ENCODE data around the gene LYZL1.

LYZL1 gene

GRCh38 chr10:29263506-29263905, 25.4 kb upstream of the LYZL1 start:
- H3K4me3 ChIP-seq (ENCODE audit: low read depth, low read length): no peak overlapping the region

GRCh38 chr10:29265210-29265768, 23.6 kb upstream of the LYZL1 start:
- H3K27ac ChIP-seq (ENCODE audit: low read depth, low read length): no peak overlapping the region
- H3K4me3 ChIP-seq (ENCODE audit: low read depth, low read length): no peak overlapping the region
- peaks cover 8% of the 10 kb centered on the region for H3K9me3 ChIP-seq (ENCODE audit: control insufficient read depth, insufficient read depth, low read depth, low read length)
- no peaks in the 10 kb centered on the region for H3K36me3 ChIP-seq (ENCODE audit: control insufficient read depth, insufficient read depth, low read length)
- peaks cover 7% of the 10 kb centered on the region for H3K4me1 ChIP-seq (ENCODE audit: control insufficient read depth, insufficient read depth, low read length)
- no peaks in the 10 kb centered on the region for H3K27me3 ChIP-seq (ENCODE audit: control insufficient read depth, insufficient read depth, low read length)
- H3K9ac ChIP-seq (ENCODE audit: low read length): no peak overlapping the region

More at GRCh38 chr10:29263506-29263905, 25.4 kb upstream of the LYZL1 start:
- Histone ChIP-seq H3K9ac (ENCODE audit: low read length) (no peak overlapping the region), H3K9me3 (ENCODE audit: control insufficient read depth, insufficient read depth, low read depth, low read length) (no peaks in the 10 kb centered on the region), H3K36me3 (ENCODE audit: control insufficient read depth, insufficient read depth, low read length) (no peaks in the 10 kb centered on the region), H3K4me1 (ENCODE audit: control insufficient read depth, insufficient read depth, low read length) (peaks cover 7% of the 10 kb centered on the region), H3K27ac (ENCODE audit: low read depth, low read length) (no peak overlapping the region), H3K27me3 (ENCODE audit: control insufficient read depth, insufficient read depth, low read length) (no peaks in the 10 kb centered on the region)

GRCh38 chr10:29266641-29267040, 22.2 kb upstream of the LYZL1 start:
- Histone ChIP-seq H3K27ac (ENCODE audit: low read depth, low read length) (no peak overlapping the region), H3K9ac (ENCODE audit: low read length) (no peak overlapping the region), H3K9me3 (ENCODE audit: control insufficient read depth, insufficient read depth, low read depth, low read length) (peaks cover 21% of the 10 kb centered on the region), H3K36me3 (ENCODE audit: control insufficient read depth, insufficient read depth, low read length) (no peaks in the 10 kb centered on the region), H3K4me3 (ENCODE audit: low read depth, low read length) (no peak overlapping the region), H3K27me3 (ENCODE audit: control insufficient read depth, insufficient read depth, low read length) (no peaks in the 10 kb centered on the region), H3K4me1 (ENCODE audit: control insufficient read depth, insufficient read depth, low read length) (peaks cover 7% of the 10 kb centered on the region)

GRCh38 chr10:29268011-29268410, 20.9 kb upstream of the LYZL1 start:
- Histone ChIP-seq H3K27me3 (ENCODE audit: control insufficient read depth, insufficient read depth, low read length) (no peaks in the 10 kb centered on the region), H3K36me3 (ENCODE audit: control insufficient read depth, insufficient read depth, low read length) (no peaks in the 10 kb centered on the region), H3K9me3 (ENCODE audit: control insufficient read depth, insufficient read depth, low read depth, low read length) (peaks cover 25% of the 10 kb centered on the region), H3K4me1 (ENCODE audit: control insufficient read depth, insufficient read depth, low read length) (peaks cover 7% of the 10 kb centered on the region), H3K9ac (ENCODE audit: low read length) (no peak overlapping the region), H3K27ac (ENCODE audit: low read depth, low read length) (no peak overlapping the region), H3K4me3 (ENCODE audit: low read depth, low read length) (no peak overlapping the region)

GRCh38 chr10:29269486-29269885, 19.4 kb upstream of the LYZL1 start:
- Histone ChIP-seq H3K36me3 (ENCODE audit: control insufficient read depth, insufficient read depth, low read length) (no peaks in the 10 kb centered on the region), H3K4me1 (ENCODE audit: control insufficient read depth, insufficient read depth, low read length) (peaks cover 11% of the 10 kb centered on the region), H3K9ac (ENCODE audit: low read length) (no peak overlapping the region), H3K27me3 (ENCODE audit: control insufficient read depth, insufficient read depth, low read length) (no peaks in the 10 kb centered on the region), H3K4me3 (ENCODE audit: low read depth, low read length) (no peak overlapping the region), H3K9me3 (ENCODE audit: control insufficient read depth, insufficient read depth, low read depth, low read length) (peaks cover 25% of the 10 kb centered on the region), H3K27ac (ENCODE audit: low read depth, low read length) (no peak overlapping the region)

- Histone ChIP-seq H3K9ac (ENCODE audit: low read length) (no peak overlapping the region), H3K27ac (ENCODE audit: low read depth, low read length) (no peak overlapping the region), H3K27me3 (ENCODE audit: control insufficient read depth, insufficient read depth, low read length) (no peaks in the 10 kb centered on the region), H3K4me3 (ENCODE audit: low read depth, low read length) (no peak overlapping the region), H3K9me3 (ENCODE audit: control insufficient read depth, insufficient read depth, low read depth, low read length) (peaks cover 25% of the 10 kb centered on the region), H3K36me3 (ENCODE audit: control insufficient read depth, insufficient read depth, low read length) (no peaks in the 10 kb centered on the region), H3K4me1 (ENCODE audit: control insufficient read depth, insufficient read depth, low read length) (peaks cover 11% of the 10 kb centered on the region)
These were observed 18.0 kb upstream of the LYZL1 start for GRCh38 chr10:29270883-29271282.

GRCh38 chr10:29271877-29272276, 17.0 kb upstream of the LYZL1 start:
- peaks cover 25% of the 10 kb centered on the region for H3K9me3 ChIP-seq (ENCODE audit: control insufficient read depth, insufficient read depth, low read depth, low read length)
- no peak overlapping the region for H3K27ac ChIP-seq (ENCODE audit: low read depth, low read length)
- no peaks in the 10 kb centered on the region for H3K27me3 ChIP-seq (ENCODE audit: control insufficient read depth, insufficient read depth, low read length)
- H3K36me3 ChIP-seq (ENCODE audit: control insufficient read depth, insufficient read depth, low read length): no peaks in the 10 kb centered on the region
- peaks cover 4% of the 10 kb centered on the region; the same call in 1 of the 2 replicates for H3K4me1 ChIP-seq (ENCODE audit: control insufficient read depth, insufficient read depth, low read length)
- no peak overlapping the region for H3K9ac ChIP-seq (ENCODE audit: low read length)
- no peak overlapping the region for H3K4me3 ChIP-seq (ENCODE audit: low read depth, low read length)

GRCh38 chr10:29273478-29273877, 15.4 kb upstream of the LYZL1 start:
- H3K27me3 ChIP-seq (ENCODE audit: control insufficient read depth, insufficient read depth, low read length): no peaks in the 10 kb centered on the region
- no peak overlapping the region; the same call in 1 of the 2 replicates for H3K27ac ChIP-seq (ENCODE audit: low read depth, low read length)
- H3K4me1 ChIP-seq (ENCODE audit: control insufficient read depth, insufficient read depth, low read length): peaks cover 14% of the 10 kb centered on the region; the same call in 1 of the 2 replicates
- H3K36me3 ChIP-seq (ENCODE audit: control insufficient read depth, insufficient read depth, low read length): no peaks in the 10 kb centered on the region
- H3K4me3 ChIP-seq (ENCODE audit: low read depth, low read length): no peak overlapping the region
- no peak overlapping the region for H3K9ac ChIP-seq (ENCODE audit: low read length)
- peaks cover 25% of the 10 kb centered on the region for H3K9me3 ChIP-seq (ENCODE audit: control insufficient read depth, insufficient read depth, low read depth, low read length)

GRCh38 chr10:29276251-29276850, 12.5 kb upstream of the LYZL1 start:
- H3K4me3 ChIP-seq (ENCODE audit: low read depth, low read length): no peak overlapping the region
- peaks cover 14% of the 10 kb centered on the region; the same call in 1 of the 2 replicates for H3K4me1 ChIP-seq (ENCODE audit: control insufficient read depth, insufficient read depth, low read length)
- H3K9ac ChIP-seq (ENCODE audit: low read length): no peak overlapping the region
- H3K27ac ChIP-seq (ENCODE audit: low read depth, low read length): no peak overlapping the region
- H3K9me3 ChIP-seq (ENCODE audit: control insufficient read depth, insufficient read depth, low read depth, low read length): peaks cover 6% of the 10 kb centered on the region; the same call in 1 of the 2 replicates
- H3K27me3 ChIP-seq (ENCODE audit: control insufficient read depth, insufficient read depth, low read length): no peaks in the 10 kb centered on the region
- H3K36me3 ChIP-seq (ENCODE audit: control insufficient read depth, insufficient read depth, low read length): no peaks in the 10 kb centered on the region

GRCh38 chr10:29277296-29277695, 11.6 kb upstream of the LYZL1 start:
- Histone ChIP-seq H3K36me3 (ENCODE audit: control insufficient read depth, insufficient read depth, low read length) (no peaks in the 10 kb centered on the region), H3K4me1 (ENCODE audit: control insufficient read depth, insufficient read depth, low read length) (peaks cover 14% of the 10 kb centered on the region; the same call in 1 of the 2 replicates), H3K4me3 (ENCODE audit: low read depth, low read length) (no peak overlapping the region), H3K9ac (ENCODE audit: low read length) (no peak overlapping the region), H3K27ac (ENCODE audit: low read depth, low read length) (no peak overlapping the region), H3K27me3 (ENCODE audit: control insufficient read depth, insufficient read depth, low read length) (no peaks in the 10 kb centered on the region), H3K9me3 (ENCODE audit: control insufficient read depth, insufficient read depth, low read depth, low read length) (no peaks in the 10 kb centered on the region; the same call in 1 of the 2 replicates)

GRCh38 chr10:29279779-29280487, 8.9 kb upstream of the LYZL1 start:
- Histone ChIP-seq H3K9ac (ENCODE audit: low read length) (no peak overlapping the region), H3K27me3 (ENCODE audit: control insufficient read depth, insufficient read depth, low read length) (no peaks in the 10 kb centered on the region), H3K27ac (ENCODE audit: low read depth, low read length) (no peak overlapping the region), H3K4me1 (ENCODE audit: control insufficient read depth, insufficient read depth, low read length) (peaks cover 10% of the 10 kb centered on the region; the same call in 1 of the 2 replicates), H3K36me3 (ENCODE audit: control insufficient read depth, insufficient read depth, low read length) (no peaks in the 10 kb centered on the region), H3K4me3 (ENCODE audit: low read depth, low read length) (no peak overlapping the region), H3K9me3 (ENCODE audit: control insufficient read depth, insufficient read depth, low read depth, low read length) (no peaks in the 10 kb centered on the region)

All from HUES6 (cell line).